PC-9 (cell line): ENCODE data around the gene GP2. TPM values are rescaled to one million over a fixed set of nuclear protein-coding genes. Genes with fewer than 3 reads are reported as not detected.

Experiments used
- BruUV-seq: library from RNA; stranded (reverse); fragments of 400-500 nt; replicated peaks from 2 replicates; lab custom pipeline; 2021; lab: Mats Ljungman, UMichigan
- CTCF ChIA-PET: fragments of 300-600 bp; sonication (Branson Sonifier 250); formaldehyde crosslinking; loops from one replicate; lab custom pipeline; 2022; ENCODE audit warnings: antibody characterized with exemption; lab: Charles Lee
- POLR2A ChIA-PET: fragments of 300-600 bp; sonication (Branson Sonifier 250); formaldehyde crosslinking; loops from one replicate; lab custom pipeline; 2022; ENCODE audit warnings: antibody characterized with exemption; ENCODE audit not compliant: unreplicated experiment; lab: Charles Lee
- DNase-seq, 2 experiments: peaks; one replicate each; pipeline versions ENCODE4 v3.0.0 to v3.0.0-alpha.2; 2015 to 2022; ENCODE audit warnings: mixed read lengths in 1 of 2
- H2AFZ ChIP-seq: fragments of 200-600 bp; sonication (generic); 2 replicates; pipeline ENCODE4 v1.8.1; 2017; ENCODE audit warnings: antibody characterized with exemption
- H3F3A ChIP-seq: fragments of 200-600 bp; sonication (generic); 2 replicates; pipeline ENCODE4 v1.8.1; 2017; ENCODE audit warnings: antibody characterized with exemption, mild to moderate bottlenecking, low read depth; ENCODE audit not compliant: insufficient read depth
- H3K27ac ChIP-seq: fragments of 200-600 bp; sonication (generic); 2 replicates; pipeline ENCODE4 v1.6.1; 2016; ENCODE audit warnings: mixed run types
- H3K27me3 ChIP-seq: fragments of 200-600 bp; sonication (generic); 2 replicates; pipeline ENCODE4 v1.6.1; 2016; ENCODE audit warnings: low read depth, mixed run types; ENCODE audit not compliant: insufficient read depth
- H3K36me3 ChIP-seq: fragments of 200-600 bp; sonication (generic); 2 replicates; pipeline ENCODE4 v1.6.1; 2016; ENCODE audit warnings: low read depth, mixed run types
- H3K4me1 ChIP-seq: fragments of 200-600 bp; sonication (generic); replicated peaks from 2 replicates; pipeline ENCODE4 v1.6.1; 2016; ENCODE audit warnings: mixed run types; ENCODE audit not compliant: insufficient read depth
- H3K4me2 ChIP-seq: fragments of 200-600 bp; sonication (generic); 2 replicates; pipeline ENCODE4 v1.6.1; 2017; ENCODE audit warnings: mixed run types
- H3K4me3 ChIP-seq: fragments of 200-600 bp; sonication (generic); 2 replicates; pipeline ENCODE4 v1.6.1; 2016; ENCODE audit warnings: mixed run types
- H3K79me2 ChIP-seq: fragments of 200-600 bp; sonication (generic); 2 replicates; pipeline ENCODE4 v1.6.1; 2017; ENCODE audit warnings: low read depth, mixed run types
- H3K9me2 ChIP-seq: fragments of 200-600 bp; sonication (generic); 2 replicates; pipeline ENCODE4 v1.8.1; 2017; ENCODE audit warnings: mild to moderate bottlenecking; ENCODE audit not compliant: insufficient read depth
- H3K9me3 ChIP-seq: fragments of 200-600 bp; sonication (generic); 2 replicates; pipeline ENCODE4 v1.8.1; 2016; ENCODE audit warnings: low read depth; ENCODE audit not compliant: insufficient read depth
- H4K20me1 ChIP-seq: fragments of 200-600 bp; sonication (generic); 2 replicates; pipeline ENCODE4 v1.8.1; 2017; ENCODE audit not compliant: insufficient read depth
- EZH2 ChIP-seq: fragments of 200-600 bp; sonication (generic); IDR thresholded peaks from 2 replicates; pipeline ENCODE4 v1.8.0; 2017; ENCODE audit warnings: antibody characterized with exemption, low read depth
- intact Hi-C: fragments of 100-400 bp; cut with micrococcal nuclease; formaldehyde crosslinking; loops from one replicate; pipeline ENCODE4 v1.10.0; 2022; ENCODE audit not compliant: unreplicated experiment
- total RNA-seq: library from RNA; stranded (reverse); gene quantifications from 2 replicates; pipeline ENCODE4 v1.2.3, GENCODE V29; 2021
- TF ChIP-seq, protein P1 (sequence below): fragments of 200-600 bp; sonication (generic); conservative IDR thresholded peaks from 2 replicates; pipeline ENCODE4 v1.6.1; 2017; ENCODE audit warnings: mixed run types, antibody characterized with exemption, mild to moderate bottlenecking, moderate library complexity

GP2 gene
- total RNA-seq, 1 experiment from 2014 or later = not detected

DNA sequence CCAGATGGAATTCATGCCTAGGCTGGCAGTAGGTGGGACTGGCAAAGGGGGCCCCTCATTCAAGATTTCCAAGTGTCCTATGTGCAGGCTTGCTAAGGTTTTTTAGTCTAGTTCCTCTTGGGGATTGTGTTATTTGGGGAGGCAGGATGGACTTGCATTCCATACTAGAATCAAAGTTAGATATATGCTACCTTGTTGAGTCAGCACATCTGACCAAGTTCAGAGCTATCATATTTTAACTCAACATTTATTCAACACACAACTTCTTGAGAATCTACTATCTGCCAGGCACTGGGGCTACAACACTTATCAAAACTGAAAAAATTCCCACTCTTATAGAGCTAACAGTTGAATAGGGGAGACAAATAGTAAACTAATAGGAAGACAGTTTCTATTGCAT is 6.7 kb downstream of the GP2 start:
- no peak for TF ChIP-seq EZH2
- TF ChIP-seq, protein P1, sequence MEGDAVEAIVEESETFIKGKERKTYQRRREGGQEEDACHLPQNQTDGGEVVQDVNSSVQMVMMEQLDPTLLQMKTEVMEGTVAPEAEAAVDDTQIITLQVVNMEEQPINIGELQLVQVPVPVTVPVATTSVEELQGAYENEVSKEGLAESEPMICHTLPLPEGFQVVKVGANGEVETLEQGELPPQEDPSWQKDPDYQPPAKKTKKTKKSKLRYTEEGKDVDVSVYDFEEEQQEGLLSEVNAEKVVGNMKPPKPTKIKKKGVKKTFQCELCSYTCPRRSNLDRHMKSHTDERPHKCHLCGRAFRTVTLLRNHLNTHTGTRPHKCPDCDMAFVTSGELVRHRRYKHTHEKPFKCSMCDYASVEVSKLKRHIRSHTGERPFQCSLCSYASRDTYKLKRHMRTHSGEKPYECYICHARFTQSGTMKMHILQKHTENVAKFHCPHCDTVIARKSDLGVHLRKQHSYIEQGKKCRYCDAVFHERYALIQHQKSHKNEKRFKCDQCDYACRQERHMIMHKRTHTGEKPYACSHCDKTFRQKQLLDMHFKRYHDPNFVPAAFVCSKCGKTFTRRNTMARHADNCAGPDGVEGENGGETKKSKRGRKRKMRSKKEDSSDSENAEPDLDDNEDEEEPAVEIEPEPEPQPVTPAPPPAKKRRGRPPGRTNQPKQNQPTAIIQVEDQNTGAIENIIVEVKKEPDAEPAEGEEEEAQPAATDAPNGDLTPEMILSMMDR = no peak
- no peaks in the 10 kb centered on the region for H4K20me1 ChIP-seq
- H3K36me3 ChIP-seq = no peaks in the 10 kb centered on the region
- no peaks in the 10 kb centered on the region for H3K4me1 ChIP-seq
- no peaks in the 10 kb centered on the region for H3K9me2 ChIP-seq
- H3K27me3 ChIP-seq = peaks cover 10% of the 10 kb centered on the region; the same call in 1 of the 2 replicates
- ChIA-PET POLR2A (no interaction called here), CTCF (no interaction called here)
- no peak for DNase-seq
- intact Hi-C loops = no loop called here
- no TSS peak for BruUV-seq
- no peak overlapping the region for H3K4me2 ChIP-seq
- H3K79me2 ChIP-seq = no peaks in the 10 kb centered on the region
- H3F3A ChIP-seq = no peaks in the 10 kb centered on the region
- H2AFZ ChIP-seq = no peak overlapping the region
- H3K27ac ChIP-seq = no peak overlapping the region
- no peaks in the 10 kb centered on the region for H3K9me3 ChIP-seq
- H3K4me3 ChIP-seq = no peak overlapping the region

DNA sequence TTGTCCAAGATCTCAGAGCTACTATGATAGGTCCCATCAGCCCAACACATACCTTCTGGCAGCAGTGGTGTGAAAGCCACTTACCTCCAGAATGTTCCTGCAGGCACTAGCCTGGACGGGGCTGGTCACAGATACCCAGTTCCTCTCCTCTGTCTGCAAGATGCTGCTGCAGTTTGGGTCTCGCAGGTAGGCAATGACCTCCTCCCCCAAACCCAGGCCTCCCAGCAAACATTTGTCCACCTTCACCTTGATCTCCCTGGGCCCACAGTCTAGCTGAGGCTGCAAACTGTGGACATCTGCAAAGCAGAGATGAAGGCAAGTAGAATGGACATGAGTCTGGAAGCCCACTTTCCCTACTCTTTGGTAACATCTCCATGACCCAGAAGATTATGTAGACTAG is 7.1 kb downstream of the GP2 start:
- Histone ChIP-seq H3K4me3 (no peak overlapping the region), H3K9me3 (no peaks in the 10 kb centered on the region), H3K27me3 (peaks cover 10% of the 10 kb centered on the region; the same call in 1 of the 2 replicates), H3F3A (no peaks in the 10 kb centered on the region), H3K27ac (no peak overlapping the region), H4K20me1 (no peaks in the 10 kb centered on the region), H3K4me2 (no peak overlapping the region), H3K79me2 (no peaks in the 10 kb centered on the region), H3K4me1 (no peaks in the 10 kb centered on the region), H3K36me3 (no peaks in the 10 kb centered on the region), H3K9me2 (no peaks in the 10 kb centered on the region), H2AFZ (no peak overlapping the region)
- ChIA-PET CTCF (no interaction called here), POLR2A (no interaction called here)
- intact Hi-C loops = no loop called here
- BruUV-seq = no TSS peak
- no peak for TF ChIP-seq EZH2
- TF ChIP-seq, protein P1 = no peak
- DNase-seq = no peak

DNA sequence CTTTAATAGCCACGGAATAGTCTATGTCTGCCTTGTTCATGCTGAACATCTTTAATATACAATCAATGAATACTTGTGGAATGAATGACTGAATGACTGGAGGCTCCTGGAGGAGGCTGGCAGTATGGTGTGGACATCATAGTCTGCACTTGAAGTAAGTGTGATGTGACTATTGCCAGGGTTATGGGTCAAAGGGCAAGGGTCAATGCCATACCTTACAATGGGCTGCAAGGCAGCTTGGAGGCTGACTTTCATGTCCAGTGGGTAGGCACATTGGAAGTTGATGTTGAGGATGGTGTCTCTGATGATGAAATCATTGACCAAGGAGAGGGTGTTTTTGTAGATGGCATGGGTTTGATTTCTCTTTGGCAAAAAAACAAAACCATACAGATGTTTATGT is 7.9 kb downstream of the GP2 start:
- no peaks in the 10 kb centered on the region for H3K36me3 ChIP-seq
- no TSS peak for BruUV-seq
- H3K4me2 ChIP-seq = no peak overlapping the region
- no peaks in the 10 kb centered on the region for H3K4me1 ChIP-seq
- H3K79me2 ChIP-seq = no peaks in the 10 kb centered on the region
- CTCF ChIA-PET = no interaction called here
- no peaks in the 10 kb centered on the region for H3K9me2 ChIP-seq
- no peak overlapping the region for H2AFZ ChIP-seq
- H3K27me3 ChIP-seq = peaks cover 10% of the 10 kb centered on the region; the same call in 1 of the 2 replicates
- TF ChIP-seq EZH2 = no peak
- TF ChIP-seq, protein P1 = no peak
- intact Hi-C loops = no loop called here
- no peak overlapping the region for H3K27ac ChIP-seq
- H3F3A ChIP-seq = no peaks in the 10 kb centered on the region
- POLR2A ChIA-PET = no interaction called here
- no peaks in the 10 kb centered on the region for H4K20me1 ChIP-seq
- H3K4me3 ChIP-seq = no peak overlapping the region
- no peak for DNase-seq
- no peaks in the 10 kb centered on the region for H3K9me3 ChIP-seq
